H9 (cell line): ENCODE data around the gene ACMSD. TPM values are rescaled to one million over a fixed set of nuclear protein-coding genes. Genes with fewer than 3 reads are reported as not detected.

ENCODE experiments used
- DNase-seq: peaks from one replicate; pipeline ENCODE4 v3.0.0-alpha.2; 2017
- H2AFZ ChIP-seq: one replicate; pipeline ENCODE4 v1.6.1; 2013; ENCODE audit warnings: mild to moderate bottlenecking, low read length, control low read depth, moderate library complexity
- H2AK5ac ChIP-seq: 2 replicates; pipeline ENCODE4 v1.6.1; 2013; ENCODE audit warnings: low read length, control low read depth, mixed read lengths; ENCODE audit not compliant: insufficient read length
- H2BK120ac ChIP-seq: one replicate; pipeline ENCODE4 v1.6.1; 2013; ENCODE audit warnings: low read depth, mild to moderate bottlenecking, low read length, control low read depth, inconsistent platforms; ENCODE audit not compliant: poor library complexity, severe bottlenecking
- H2BK12ac ChIP-seq: 2 replicates; pipeline ENCODE4 v1.6.1; 2013; ENCODE audit warnings: low read length, control low read depth, mixed read lengths, low read depth; ENCODE audit not compliant: insufficient read length
- H2BK15ac ChIP-seq: 2 replicates; pipeline ENCODE4 v1.6.1; 2013; ENCODE audit warnings: low read depth, low read length, control low read depth
- H2BK20ac ChIP-seq: one replicate; pipeline ENCODE4 v1.6.1; 2013; ENCODE audit warnings: low read depth, mild to moderate bottlenecking, low read length, control low read depth, inconsistent platforms; ENCODE audit not compliant: poor library complexity, severe bottlenecking
- H2BK5ac ChIP-seq: 2 replicates; pipeline ENCODE4 v1.6.1; 2013; ENCODE audit warnings: low read length, control low read depth, mixed read lengths; ENCODE audit not compliant: insufficient read length
- H3K14ac ChIP-seq: 2 replicates; pipeline ENCODE4 v1.6.1; 2013; ENCODE audit warnings: low read length, control low read depth; ENCODE audit not compliant: insufficient read depth
- H3K18ac ChIP-seq: 2 replicates; pipeline ENCODE4 v1.6.1; 2013; ENCODE audit warnings: low read depth, mild to moderate bottlenecking, mixed read lengths, low read length, control low read depth; ENCODE audit not compliant: insufficient read length
- H3K23ac ChIP-seq: 2 replicates; pipeline ENCODE4 v1.6.1; 2013; ENCODE audit warnings: low read length, control low read depth, mixed read lengths, low read depth; ENCODE audit not compliant: insufficient read length
- H3K23me2 ChIP-seq: 2 replicates; pipeline ENCODE4 v1.6.1; 2013; ENCODE audit warnings: low read depth, mild to moderate bottlenecking, mixed read lengths, low read length, control low read depth; ENCODE audit not compliant: insufficient read length, poor library complexity, severe bottlenecking
- H3K27ac ChIP-seq: 2 replicates; pipeline ENCODE4 v1.5.1; 2013; ENCODE audit warnings: low read length, control low read depth, mixed read lengths, low read depth; ENCODE audit not compliant: insufficient read length
- H3K27me3 ChIP-seq: 2 replicates; pipeline ENCODE4 v1.6.1; 2013; ENCODE audit warnings: low read length, control low read depth, inconsistent platforms; ENCODE audit not compliant: insufficient read depth
- H3K4ac ChIP-seq: 2 replicates; pipeline ENCODE4 v1.6.1; 2013; ENCODE audit warnings: low read depth, mild to moderate bottlenecking, control low read depth, inconsistent platforms, low read length, moderate library complexity
- H3K4me1 ChIP-seq: 2 replicates; pipeline ENCODE4 v1.6.1; 2013; ENCODE audit warnings: low read length, control low read depth, inconsistent platforms; ENCODE audit not compliant: insufficient read depth
- H3K4me2 ChIP-seq: 2 replicates; pipeline ENCODE4 v1.6.1; 2013; ENCODE audit warnings: low read length, control low read depth, mixed read lengths; ENCODE audit not compliant: insufficient read length, insufficient read depth
- H3K56ac ChIP-seq: 2 replicates; pipeline ENCODE4 v1.6.1; 2013; ENCODE audit warnings: low read depth, mild to moderate bottlenecking, mixed read lengths, low read length, control low read depth; ENCODE audit not compliant: insufficient read length
- H3K79me1 ChIP-seq: 2 replicates; pipeline ENCODE4 v1.6.1; 2013; ENCODE audit warnings: low read depth, mild to moderate bottlenecking, moderate library complexity, low read length, control low read depth, inconsistent platforms; ENCODE audit not compliant: insufficient read depth, poor library complexity, severe bottlenecking
- H3K79me2 ChIP-seq: 2 replicates; pipeline ENCODE4 v1.6.1; 2013; ENCODE audit warnings: low read length, control low read depth, inconsistent platforms; ENCODE audit not compliant: insufficient read depth
- H3K9ac ChIP-seq: 2 replicates; pipeline ENCODE4 v1.6.1; 2013; ENCODE audit warnings: low read length, control low read depth, mixed read lengths; ENCODE audit not compliant: insufficient read length; ENCODE audit errors: extremely low read depth
- H3K9me3 ChIP-seq: one replicate; pipeline ENCODE4 v1.6.1; 2013; ENCODE audit warnings: low read depth, low read length, inconsistent platforms; ENCODE audit not compliant: control insufficient read depth
- H3T11ph ChIP-seq: one replicate; pipeline ENCODE4 v1.6.1; 2013; ENCODE audit warnings: mild to moderate bottlenecking, low read length, control low read depth, inconsistent platforms
- H4K20me1 ChIP-seq: one replicate; pipeline ENCODE4 v1.6.1; 2013; ENCODE audit not compliant: control insufficient read depth, insufficient read length, insufficient read depth
- H4K5ac ChIP-seq: 2 replicates; pipeline ENCODE4 v1.6.1; 2013; ENCODE audit warnings: low read depth, mild to moderate bottlenecking, mixed read lengths, low read length, control low read depth; ENCODE audit not compliant: insufficient read length
- H4K8ac ChIP-seq: replicated peaks from 2 replicates; pipeline ENCODE4 v1.6.1; 2013; ENCODE audit warnings: low read length, control low read depth, mixed read lengths, low read depth; ENCODE audit not compliant: insufficient read length
- H4K91ac ChIP-seq: 2 replicates; pipeline ENCODE4 v1.6.1; 2013; ENCODE audit warnings: low read depth, mild to moderate bottlenecking, moderate library complexity, mixed read lengths, low read length, control low read depth; ENCODE audit not compliant: insufficient read length
- H3K27ac Mint-ChIP-seq, 3 experiments: 2 replicates in 2 of 3; 3 replicates in 1 of 3; pipeline ENCODE4 v1.8.0; 2020 to 2021; ENCODE audit warnings: mixed read lengths in 3 of 3, mild to moderate bottlenecking in 1 of 3, moderate library complexity in 1 of 3
- H3K27me3 Mint-ChIP-seq: 2 replicates; pipeline ENCODE4 v1.8.0; 2021; ENCODE audit warnings: low read depth, mild to moderate bottlenecking, moderate library complexity, mixed read lengths
- H3K36me3 Mint-ChIP-seq, 3 experiments: 2 replicates in 2 of 3; 3 replicates in 1 of 3; pipeline ENCODE4 v1.8.0; 2020 to 2021; ENCODE audit warnings: low read depth in 3 of 3, mixed read lengths in 3 of 3; ENCODE audit not compliant: insufficient read depth in 1 of 3
- H3K4me1 Mint-ChIP-seq, 2 experiments: 2 replicates each; pipeline ENCODE4 v1.8.0; 2020; ENCODE audit warnings: mixed read lengths in 2 of 2
- H3K4me3 Mint-ChIP-seq, 2 experiments: 2 replicates in 1 of 2; 3 replicates in 1 of 2; pipeline ENCODE4 v1.8.0; 2020 to 2021; ENCODE audit warnings: mild to moderate bottlenecking in 2 of 2, mixed read lengths in 2 of 2, moderate library complexity in 1 of 2
- H3K9me3 Mint-ChIP-seq, 2 experiments: 2 replicates in 1 of 2; 3 replicates in 1 of 2; pipeline ENCODE4 v1.8.0; 2020; ENCODE audit warnings: mild to moderate bottlenecking in 2 of 2, mixed read lengths in 2 of 2, moderate library complexity in 1 of 2
- CTCF ChIP-seq: fragments of 200-600 bp; sonication (generic); conservative IDR thresholded peaks from 3 replicates; pipeline ENCODE4 v1.8.0; 2021; ENCODE audit warnings: antibody characterized with exemption, mild to moderate bottlenecking
- WGBS: extraction: QIAGEN DNeasy Blood & Tissue Kit; methylation state at CpG from one replicate; pipeline ENCODE4 v1.1.7; 2013; ENCODE audit warnings: missing lambda C conversion rate, low lambda C conversion rate, mixed read lengths; ENCODE audit not compliant: insufficient read length; ENCODE audit errors: extremely low coverage; 5-methylcytosine and 5-hydroxymethylcytosine counted together
- total RNA-seq: library from RNA; stranded (reverse); gene quantifications from 2 replicates; pipeline ENCODE4 v1.2.1, GENCODE V29; 2021

ACMSD gene
- total RNA-seq, 1 experiment from 2014 or later, result not detected

DNA sequence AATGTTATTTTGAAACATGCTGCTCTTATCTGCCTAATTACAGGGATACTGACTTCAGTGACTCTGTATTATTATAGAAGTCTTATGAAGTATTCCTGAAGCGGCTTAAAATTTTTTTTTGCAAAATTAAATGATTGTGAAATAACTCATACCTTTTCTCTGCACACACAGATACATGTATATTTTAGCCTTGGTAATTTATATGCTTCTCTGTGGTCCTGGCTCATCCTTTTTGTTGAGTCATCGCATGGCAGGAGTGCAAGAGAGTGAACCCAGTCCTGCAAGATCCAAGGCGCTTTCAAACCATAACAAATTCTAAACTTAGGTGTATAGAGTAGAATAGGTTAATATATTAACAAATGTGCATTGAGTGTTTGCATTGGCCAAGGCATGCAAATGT is 88.8 kb downstream of the ACMSD start:
- Histone ChIP-seq H2BK120ac (no peak overlapping the region), H3K9ac (no peak overlapping the region), H4K91ac (no peak overlapping the region), H3K4me2 (no peak overlapping the region), H3K18ac (no peak overlapping the region), H4K5ac (no peak overlapping the region), H4K8ac (no peak overlapping the region), H2AK5ac (no peak overlapping the region), H2BK12ac (no peak overlapping the region), H3K4me1 (peaks cover 3% of the 10 kb centered on the region; the same call in 1 of the 2 replicates), H2BK5ac (no peak overlapping the region), H4K20me1 (no peaks in the 10 kb centered on the region), H3K27me3 (no peaks in the 10 kb centered on the region), H3K79me2 (peaks cover 59% of the 10 kb centered on the region; the same call in 1 of the 2 replicates), H3K4ac (no peak overlapping the region), H3T11ph (no peak overlapping the region), H3K27ac (no peak overlapping the region), H3K79me1 (peaks cover 7% of the 10 kb centered on the region), H2BK20ac (no peak overlapping the region), H3K23me2 (no peaks in the 10 kb centered on the region), H2BK15ac (no peak overlapping the region), H3K23ac (no peak overlapping the region), H3K14ac (no peak overlapping the region), H2AFZ (no peak overlapping the region), H3K56ac (no peak overlapping the region), H3K9me3 (no peaks in the 10 kb centered on the region)
- H3K4me3 Mint-ChIP-seq, result no peak overlapping the region
- H3K36me3 Mint-ChIP-seq, result peaks cover 1 to 35% (median 17%) of the 10 kb centered on the region in 3 experiments; a peak in 6 of 7 replicates
- H3K27me3 Mint-ChIP-seq, result no peaks in the 10 kb centered on the region
- WGBS, result no CpG with 5 or more reads among the region's 3 CpGs
- H3K9me3 Mint-ChIP-seq, result no peaks in the 10 kb centered on the region
- 0 out of 7 replicates have a peak overlapping the region, but pooled peaks of 1 of the 3 experiments have one; percentile 58 for H3K27ac Mint-ChIP-seq
- TF ChIP-seq CTCF, result no peak
- H3K4me1 Mint-ChIP-seq, result peaks cover 21 to 30% of the 10 kb centered on the region in 2 experiments
- no peak for DNase-seq
